SW480 (cell line): ENCODE results near the gene LENG8.
"Not testable (repeated sequence)": the region's sequence is repeated elsewhere in the genome, so short reads cannot be mapped to it uniquely, and the experiment has no call there.

Source experiments
- DNase-seq: peaks from one replicate; pipeline ENCODE4 v3.0.0-alpha.2; 2016; ENCODE audit warnings: low spot score

The LENG8 gene

GRCh38 chr19:54440641-54441040 is 8.4 kb upstream of the LENG8 start:
- DNase-seq = no peak

DNA sequence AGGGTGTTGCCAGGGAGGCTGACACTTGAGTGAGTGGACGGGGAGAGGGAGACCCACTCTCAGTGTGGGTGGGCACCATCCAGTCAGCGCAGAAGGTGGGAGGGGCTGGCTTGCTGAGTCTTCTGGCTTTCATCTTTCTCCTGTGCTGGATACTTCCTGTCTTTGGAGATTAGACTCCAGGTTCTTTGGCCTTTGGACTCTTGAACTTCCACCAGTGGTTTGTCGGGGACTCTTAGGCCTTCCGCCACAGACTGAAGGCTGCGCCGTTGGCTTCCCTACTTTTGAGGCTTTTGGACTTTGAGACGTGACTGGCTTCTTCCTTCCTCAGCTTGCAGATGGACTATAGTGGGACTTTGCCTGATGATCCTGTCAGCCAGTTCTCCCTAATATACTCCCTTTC is 4.3 kb upstream of the LENG8 start:
- DNase-seq = no peak

- DNase-seq = not testable (repeated sequence)
Measured at GRCh38 chr19:54446349-54446748, 2.6 kb upstream of the LENG8 start.

DNA sequence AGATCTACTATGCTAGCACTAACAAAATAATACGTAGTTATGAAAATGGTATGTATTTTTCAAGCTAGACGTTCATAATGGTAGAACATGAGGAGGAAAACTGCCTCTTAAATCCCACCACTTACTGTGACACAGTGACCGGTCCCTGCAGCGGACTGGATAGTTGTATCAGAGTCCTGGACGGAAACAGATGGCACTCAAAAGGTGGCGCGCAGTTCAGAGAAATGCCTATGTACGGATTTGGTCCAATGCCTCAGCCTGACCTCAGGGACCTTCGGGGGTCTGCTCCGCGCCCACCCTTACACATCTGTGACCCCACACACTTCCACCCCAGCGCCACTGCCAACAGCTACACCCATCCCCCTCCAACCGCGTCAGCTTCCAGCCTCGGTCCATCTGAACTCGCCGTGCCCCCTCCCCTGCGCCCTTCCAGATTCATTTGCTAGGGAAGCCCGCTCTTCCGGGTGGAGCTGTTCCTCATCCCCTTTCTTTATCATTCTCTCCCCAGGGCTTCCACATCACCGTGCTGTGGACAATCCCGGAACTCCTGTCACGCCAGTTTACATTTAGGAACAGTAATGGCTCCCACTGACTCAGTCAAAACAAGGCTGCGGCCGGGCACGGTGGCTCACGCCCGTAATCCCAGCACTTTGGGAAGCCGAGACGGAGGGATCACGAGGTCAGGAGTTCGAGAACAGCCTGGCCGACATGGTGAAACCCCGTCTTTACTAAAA is 792 bp upstream of the LENG8 start:
- peak; percentile 81 for DNase-seq

DNA sequence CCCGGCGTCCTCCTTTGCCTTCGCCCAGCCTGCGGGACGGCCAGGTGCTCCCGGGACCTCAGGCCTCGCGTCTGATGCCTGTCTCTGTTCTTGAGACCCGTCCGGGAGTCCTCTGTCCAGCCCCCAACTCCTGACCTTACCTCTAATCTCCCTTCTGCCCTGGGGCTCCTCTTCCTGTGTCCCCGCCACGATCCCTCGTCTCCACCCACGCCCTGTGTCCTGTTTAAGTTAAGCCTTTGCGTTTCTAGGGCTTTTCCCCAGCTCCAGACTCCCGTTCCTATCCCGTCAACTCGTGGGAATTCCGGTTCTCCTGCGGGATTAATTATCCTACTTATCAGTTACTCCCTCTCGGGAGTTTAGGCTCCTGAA is 686 bp downstream of the LENG8 start:
- no peak for DNase-seq

DNA sequence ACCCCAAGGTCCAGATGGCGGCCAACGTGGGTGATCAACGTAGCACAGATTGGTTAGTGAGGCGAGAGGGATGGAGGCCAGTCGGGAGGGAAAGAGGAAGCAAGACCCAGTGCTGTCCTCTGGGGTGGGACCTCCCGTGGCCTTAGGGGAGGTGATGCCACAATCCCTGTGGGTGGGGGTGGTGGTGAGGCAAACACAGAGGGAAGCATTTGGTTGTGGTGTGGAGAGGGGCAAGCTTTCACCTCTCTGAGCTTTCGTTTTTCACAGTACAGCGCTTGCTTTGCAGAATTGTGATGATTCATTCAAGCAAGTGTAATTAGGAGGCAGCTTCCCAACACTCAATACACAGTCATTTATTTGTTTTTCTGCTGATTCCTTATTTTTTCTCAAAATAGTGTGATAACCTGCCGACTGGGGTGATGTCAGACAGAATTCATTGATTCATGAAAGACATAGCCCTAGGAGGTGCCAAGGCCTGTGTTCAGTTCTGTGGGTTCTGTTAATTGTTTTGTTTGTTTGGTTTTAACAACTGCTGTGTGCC is 2.4 kb downstream of the LENG8 start:
- DNase-seq = no peak

DNA sequence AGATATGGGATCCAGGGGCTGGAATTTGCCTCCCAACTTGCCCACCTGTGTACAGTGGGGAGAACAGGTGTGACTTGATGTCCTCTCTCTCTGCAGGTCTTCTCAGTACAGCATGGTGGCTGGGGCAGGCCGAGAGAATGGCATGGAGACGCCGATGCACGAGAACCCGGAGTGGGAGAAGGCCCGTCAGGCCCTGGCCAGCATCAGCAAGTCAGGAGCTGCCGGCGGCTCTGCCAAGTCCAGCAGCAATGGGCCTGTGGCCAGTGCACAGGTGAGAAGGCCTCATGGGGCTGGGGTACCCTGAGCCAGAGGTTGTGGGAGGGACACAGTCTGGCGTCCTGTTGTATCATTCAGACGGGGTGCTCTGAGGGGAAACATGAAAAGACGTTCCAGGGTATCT is 3.0 kb downstream of the LENG8 start:
- DNase-seq = no peak

GRCh38 chr19:54452626-54453025 is 3.6 kb downstream of the LENG8 start:
- no peak for DNase-seq

DNA sequence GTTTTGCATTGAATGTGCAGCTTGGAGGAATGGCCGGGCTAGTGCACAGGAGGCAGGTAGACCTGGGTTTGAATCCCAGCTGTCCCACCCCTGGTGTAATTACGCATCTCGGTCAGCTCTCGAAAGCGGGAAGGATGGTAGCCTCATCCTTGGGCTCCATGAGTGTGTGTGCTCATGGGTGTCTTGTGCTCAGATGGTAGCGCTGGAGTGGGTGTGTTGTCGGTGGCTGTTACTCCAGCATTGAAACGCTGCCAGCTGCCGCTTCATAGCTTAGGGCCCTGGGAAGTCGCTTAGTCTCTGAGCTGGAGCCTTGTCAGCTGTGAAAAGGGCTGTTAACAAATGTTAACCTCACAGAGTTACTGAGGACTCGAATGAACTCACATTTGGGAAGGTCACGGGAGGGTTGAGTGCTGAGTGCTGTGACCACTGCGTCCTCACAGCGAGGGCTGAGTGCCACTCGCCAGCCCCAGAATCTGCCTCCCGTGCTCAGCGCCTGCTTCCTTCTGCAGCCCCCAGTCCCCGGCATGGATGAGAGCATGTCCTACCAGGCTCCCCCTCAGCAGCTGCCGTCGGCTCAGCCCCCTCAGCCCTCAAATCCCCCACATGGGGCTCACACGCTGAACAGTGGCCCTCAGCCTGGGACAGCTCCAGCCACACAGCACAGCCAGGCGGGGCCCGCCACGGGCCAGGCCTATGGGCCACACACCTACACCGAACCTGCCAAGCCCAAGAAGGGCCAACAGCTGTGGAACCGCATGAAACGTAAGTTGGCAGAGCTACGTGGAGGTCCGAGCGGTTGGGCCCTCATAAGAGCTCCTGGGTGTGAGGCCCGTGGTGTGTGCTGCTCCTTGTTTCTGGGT is 5.2 kb downstream of the LENG8 start:
- no peak for DNase-seq

- DNase-seq = no peak
Measured at GRCh38 chr19:54454781-54455675, 6.0 kb downstream of the LENG8 start.

DNA sequence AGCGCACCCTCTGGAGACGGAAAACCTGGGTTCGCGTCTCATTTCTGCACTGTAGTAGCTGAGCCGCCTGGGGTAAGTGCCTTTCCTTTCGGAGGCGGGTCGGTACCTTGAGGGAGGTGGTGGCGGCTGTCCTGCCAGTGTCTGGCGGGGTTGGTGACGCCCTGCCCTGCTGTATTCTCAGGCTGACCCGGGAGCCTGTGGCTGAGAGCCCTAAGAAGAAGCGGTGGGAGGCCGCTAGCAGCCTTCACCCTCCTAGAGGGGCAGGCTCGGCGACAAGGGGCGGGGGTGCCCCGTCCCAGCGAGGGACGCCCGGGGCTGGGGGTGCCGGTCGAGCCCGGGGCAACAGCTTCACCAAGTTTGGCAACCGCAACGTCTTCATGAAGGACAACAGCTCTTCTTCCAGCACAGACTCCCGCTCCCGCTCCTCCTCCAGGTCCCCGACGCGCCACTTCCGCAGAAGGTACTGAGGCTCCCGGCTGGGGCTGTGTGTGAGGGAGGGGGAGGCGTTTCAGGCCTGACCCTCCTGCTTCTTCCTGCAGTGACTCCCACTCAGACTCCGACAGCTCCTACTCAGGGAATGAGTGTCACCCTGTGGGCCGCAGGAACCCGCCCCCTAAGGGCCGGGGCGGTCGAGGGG is 6.9 kb downstream of the LENG8 start:
- DNase-seq = no peak

DNA sequence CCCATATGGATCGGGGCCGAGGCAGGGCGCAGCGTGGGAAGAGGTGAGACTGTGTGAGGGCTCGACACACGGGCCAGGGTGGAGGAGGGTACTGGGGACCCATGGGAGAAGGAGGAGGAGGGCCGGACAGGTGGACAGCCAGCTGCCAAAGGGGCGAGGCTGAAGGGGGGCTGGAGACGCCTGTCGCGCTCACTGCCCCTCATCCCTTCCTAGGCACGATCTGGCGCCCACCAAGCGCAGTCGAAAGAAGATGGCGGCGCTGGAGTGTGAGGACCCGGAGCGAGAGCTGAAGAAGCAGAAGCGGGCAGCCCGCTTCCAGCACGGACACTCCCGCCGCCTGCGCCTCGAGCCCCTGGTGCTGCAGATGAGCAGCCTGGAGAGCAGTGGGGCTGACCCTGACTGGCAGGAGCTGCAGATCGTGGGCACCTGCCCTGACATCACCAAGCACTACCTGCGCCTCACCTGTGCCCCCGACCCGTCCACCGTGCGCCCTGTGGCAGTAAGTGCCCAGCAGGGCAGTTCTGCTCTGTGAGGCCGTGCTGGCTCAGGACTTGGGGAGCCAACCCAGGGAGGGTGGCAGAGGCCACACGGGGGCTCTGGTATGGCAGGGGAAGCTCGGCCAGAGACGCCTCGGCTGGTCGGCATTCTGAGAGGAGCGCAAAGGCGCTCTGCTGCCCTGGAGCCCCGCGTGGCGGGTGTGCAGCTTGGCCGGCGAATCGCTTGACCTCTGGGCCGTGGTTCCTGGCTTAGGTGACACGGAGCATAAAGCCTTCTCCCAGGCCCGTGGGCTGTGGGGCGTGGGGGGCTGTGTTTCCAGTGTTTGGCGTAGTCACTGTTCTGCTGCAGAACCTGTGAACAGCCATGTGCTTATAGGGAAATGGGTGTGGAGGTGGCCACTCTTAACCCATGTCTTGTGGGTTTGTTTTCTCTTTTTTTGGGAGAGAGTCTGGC is 7.7 kb downstream of the LENG8 start:
- DNase-seq = no peak

- no peak for DNase-seq
Measured at GRCh38 chr19:54457773-54458647, 9.0 kb downstream of the LENG8 start.

GRCh38 chr19:54458648-54459281 is 9.8 kb downstream of the LENG8 start:
- DNase-seq = no peak

DNA sequence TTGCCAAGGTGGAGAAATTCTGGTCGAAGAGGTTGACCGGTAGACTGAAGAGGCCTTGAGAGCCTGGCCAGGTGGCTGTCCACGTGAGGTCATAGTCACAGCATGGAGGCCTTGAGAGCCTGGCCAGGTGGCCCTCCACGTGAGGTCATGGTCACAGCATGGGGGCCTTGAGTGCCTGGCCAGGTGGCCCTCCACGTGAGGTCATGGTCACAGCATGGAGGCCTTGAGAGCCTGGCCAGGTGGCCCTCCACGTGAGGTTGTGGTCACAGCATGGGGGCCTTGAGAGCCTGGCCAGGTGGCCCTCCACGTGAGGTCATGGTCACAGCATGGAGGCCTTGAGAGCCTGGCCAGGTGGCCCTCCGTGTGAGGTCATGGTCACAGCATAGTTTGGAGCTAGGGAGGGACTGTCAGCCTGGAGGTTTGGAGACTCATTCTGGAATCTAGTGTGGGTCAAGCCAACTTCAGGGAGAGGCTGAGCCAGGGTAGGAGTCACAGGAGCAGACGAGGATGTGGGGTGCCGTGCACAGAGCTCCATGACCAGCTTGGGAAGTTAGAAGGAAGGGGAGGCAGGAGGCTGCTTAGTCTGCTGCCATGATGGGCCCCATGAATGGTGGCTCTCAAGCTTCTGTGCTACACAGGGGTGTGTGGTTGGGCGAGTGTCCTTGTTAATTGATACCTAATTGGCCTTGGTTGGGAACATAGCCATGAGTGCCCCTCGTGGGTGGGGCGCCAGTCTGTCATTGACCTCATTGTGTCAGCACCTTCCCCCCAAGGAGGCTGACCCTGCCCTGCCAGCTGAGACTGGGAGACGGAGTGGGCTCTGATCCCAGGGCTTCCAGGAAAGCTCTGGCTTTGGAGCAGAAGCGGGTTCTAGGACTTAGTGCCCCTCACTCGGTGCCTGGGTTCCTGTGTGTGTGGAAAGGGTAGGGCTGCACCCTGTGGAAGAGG is 10.6 kb downstream of the LENG8 start:
- DNase-seq = no peak

GRCh38 chr19:54460230-54461005 is 11.4 kb downstream of the LENG8 start:
- no peak for DNase-seq

DNA sequence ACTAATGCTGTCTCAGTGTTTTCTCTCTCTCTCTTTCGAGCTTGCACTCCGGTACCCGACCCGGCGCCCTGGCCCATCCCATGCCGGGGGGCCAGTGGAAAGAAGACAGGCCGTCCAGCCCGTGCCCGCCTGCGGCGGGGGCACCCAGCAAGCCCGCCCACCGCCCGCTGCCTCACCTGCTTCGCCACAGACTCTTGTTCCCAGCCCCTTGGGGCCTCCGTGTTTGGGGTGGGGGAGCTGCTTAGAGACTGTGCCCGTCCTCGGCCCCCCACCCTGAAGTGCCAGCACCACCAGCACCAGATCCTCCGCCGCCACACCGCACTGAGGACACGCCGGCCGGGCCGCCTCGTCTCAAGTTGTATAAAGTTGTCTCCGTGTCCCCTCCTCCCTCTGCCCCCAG is 12.2 kb downstream of the LENG8 start:
- no peak for DNase-seq
